ENCODE measurements around the gene CTRB2.
"Not testable (repeated sequence)": the region's sequence is repeated elsewhere in the genome, so short reads cannot be mapped to it uniquely, and the experiment has no call there.

The CTRB2 gene

DNA sequence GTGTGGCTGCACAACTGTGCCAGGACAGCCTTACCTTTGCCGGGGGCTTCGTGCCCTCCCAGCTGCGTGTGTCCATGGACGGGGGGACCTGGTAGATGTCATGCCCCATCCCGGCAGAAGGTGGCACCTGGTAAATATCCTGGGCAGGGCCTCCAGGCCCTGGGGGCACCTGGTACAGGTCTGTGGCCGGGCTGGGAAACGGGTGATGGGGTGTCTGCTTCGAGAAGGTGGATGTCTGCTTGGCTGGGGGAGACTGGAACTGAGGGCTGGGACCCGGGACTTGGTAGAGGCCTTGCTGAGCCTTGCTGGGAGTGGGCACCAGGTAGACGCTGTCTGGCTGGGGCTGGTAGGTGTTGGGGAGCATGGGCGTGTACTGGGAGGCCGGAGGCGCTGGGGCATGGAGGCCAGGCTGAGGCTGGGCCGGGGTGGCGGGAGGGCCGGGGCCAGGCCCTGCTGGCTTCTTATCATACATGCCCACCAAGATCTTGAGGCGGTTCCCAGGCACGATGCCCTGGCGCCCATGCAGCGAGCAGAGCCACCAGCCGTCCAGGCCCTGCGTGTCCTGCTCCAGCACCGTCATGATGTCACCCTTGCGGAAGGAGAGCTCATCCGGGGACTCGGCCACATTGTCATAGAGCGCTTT lies 35.6 kb upstream of the CTRB2 start:
- DNase-seq (ENCODE audit: low read depth in 4 of 4, low spot score in 1 of 4): not testable (repeated sequence)

DNA sequence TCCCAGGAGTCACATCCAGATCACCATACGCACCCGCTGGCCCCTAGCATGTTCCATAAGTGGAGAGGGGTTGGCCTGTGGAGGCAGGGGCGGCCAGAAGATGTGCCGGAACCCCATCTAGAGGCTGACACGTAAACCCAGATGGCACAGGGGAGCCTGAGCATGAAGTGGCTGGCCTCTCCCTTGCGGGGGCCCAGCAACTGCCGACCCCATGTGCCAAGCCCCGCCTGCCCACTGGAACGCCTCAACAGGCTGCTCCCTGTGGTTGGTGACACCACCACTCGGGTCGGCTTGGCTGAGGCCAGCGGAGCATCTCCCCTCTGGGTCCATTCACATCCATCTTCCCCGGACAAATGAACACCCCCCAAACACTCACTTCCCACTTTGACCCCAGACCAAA lies 35.0 kb upstream of the CTRB2 start:
- no peak for DNase-seq (ENCODE audit: low read depth in 4 of 4, low spot score in 1 of 4)

DNA sequence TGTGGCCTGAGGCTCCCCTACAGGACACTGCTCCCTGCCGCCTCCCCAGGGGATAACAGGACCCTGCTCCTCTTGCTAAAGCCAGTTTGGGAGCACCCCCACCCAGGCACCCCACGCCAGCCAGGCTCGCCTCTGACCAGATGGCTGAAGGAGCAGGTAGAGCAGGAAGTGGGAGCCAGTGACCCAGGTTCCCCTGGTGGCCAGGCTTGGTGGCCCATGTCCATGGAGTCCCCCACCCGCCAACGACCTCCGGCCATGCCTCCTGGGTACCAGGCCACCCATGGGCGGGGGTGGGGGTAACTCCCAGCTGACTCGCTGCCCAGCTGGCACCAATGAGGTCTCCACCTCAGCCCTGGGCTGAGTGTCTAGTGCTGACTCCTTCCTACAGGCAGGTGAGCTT lies 34.5 kb upstream of the CTRB2 start:
- DNase-seq (ENCODE audit: low read depth in 4 of 4, low spot score in 1 of 4): no peak

DNA sequence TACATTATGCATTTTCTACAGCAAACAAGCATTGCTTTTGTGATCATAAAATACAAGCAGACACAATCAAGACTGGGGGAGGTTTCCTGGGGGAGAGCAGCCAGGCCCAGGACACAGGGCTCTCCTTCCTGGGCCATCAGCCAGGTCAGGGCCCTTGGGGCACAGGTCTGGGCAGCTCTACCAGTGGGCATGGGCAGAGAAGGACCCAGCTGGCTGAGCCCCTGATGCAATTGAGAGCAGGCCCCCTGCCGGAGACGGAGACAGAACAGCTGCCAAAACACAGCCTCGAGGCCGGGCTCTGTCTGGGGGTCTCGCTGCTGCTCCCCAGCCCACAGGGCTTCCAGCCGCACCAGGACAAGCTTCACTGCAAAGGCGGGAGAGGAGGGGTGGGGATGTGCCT lies 33.7 kb upstream of the CTRB2 start:
- not testable (repeated sequence) for DNase-seq (ENCODE audit: low read depth in 4 of 4, low spot score in 1 of 4)

DNA sequence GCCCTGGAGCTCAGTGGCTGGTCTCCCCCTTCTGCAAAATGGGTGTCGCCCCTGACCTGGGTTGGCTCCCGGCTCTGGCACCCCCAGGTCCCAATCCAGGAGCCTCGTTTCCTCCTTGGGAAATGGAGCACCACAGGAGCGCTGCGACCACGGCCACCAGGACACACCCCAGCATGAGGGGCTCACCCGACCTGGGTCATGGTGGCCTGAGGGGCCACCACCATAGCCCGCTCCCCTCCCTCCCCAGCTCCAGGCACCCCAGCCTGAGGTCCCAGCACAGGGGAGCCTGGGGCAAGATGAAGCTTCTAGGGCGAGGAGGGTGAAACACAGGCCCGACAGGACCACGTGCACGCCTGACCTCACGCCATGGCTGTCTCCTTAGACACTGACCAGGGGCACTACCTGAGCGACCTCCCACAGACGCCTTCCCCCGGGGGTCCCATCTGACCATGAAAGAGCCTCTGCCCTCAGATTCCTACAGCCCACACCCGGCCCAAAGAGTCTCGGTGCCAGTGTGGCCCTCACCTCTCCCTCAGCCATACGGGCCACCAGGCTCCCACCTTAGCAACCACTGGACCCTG lies 32.7 kb upstream of the CTRB2 start:
- DNase-seq (ENCODE audit: low read depth in 4 of 4, low spot score in 1 of 4): no peak

DNA sequence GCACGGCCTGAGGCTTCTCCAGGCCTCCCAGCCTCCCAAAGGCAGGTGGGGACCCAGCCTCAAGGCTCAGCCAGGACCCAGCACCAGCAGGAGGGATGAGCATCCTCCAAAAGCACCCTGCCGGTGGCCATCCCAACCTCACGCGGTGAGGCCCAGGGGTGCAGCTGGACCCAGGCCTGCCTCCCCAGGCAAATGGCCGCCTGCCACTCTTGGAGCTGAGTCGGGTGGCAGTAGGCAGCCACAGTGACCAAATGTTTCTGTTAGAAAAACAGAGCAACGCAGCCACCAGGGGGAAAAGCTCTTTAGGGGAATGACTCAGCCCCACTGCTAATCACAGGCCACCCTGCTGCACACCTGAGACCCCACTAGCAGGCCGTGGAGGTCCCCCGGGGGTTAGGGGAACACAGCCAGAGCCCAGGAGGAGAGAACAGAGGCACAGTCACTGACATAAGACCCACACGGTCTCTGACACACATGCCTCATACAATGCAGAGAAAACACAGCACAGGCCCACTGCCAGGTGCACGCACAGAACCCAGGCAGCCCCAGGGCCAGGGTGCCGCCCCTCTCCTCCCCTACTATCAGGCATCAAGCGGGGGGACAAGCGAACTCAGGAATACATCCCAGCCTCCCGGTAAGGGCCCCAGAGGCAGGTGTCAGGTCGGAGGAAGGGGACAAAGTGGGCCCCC lies 32.0 kb upstream of the CTRB2 start:
- no peak for DNase-seq (ENCODE audit: low read depth in 4 of 4, low spot score in 1 of 4)

DNA sequence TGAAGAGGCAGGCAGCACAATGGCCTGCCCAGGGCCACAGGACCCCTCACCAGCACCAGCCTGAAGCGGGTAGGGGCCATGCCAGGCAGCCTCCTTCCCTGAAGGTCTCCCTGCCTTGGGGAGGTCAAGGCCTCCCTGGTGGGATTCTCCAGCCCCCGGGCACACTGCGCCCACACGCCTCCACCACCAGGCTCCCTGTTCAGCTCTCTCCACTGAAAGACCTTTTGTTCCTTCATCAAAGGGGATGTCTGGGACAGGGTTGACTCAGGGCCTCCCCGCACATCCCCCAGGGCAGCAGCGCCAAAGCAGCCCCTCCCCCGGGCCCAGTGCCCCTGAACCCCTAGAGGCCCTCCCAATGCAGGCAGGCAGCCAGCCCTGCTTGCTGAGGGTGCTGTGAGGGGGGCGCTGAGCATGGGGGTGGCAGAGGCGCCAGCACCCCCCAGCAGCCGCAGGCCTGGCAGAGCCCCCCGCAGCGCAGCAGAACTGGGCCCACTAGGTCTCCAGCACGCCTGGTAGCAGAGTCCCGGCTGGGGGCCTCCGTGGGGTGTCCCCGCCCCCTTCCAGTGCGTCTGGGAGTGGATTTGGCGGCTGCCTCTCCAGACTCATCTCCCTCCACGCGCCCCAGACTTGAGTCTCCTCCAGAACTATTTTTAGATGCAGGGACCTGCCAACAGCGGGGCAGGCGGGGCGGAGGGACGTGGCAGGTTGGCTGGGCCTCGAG lies 31.3 kb upstream of the CTRB2 start:
- no peak for DNase-seq (ENCODE audit: low read depth in 4 of 4, low spot score in 1 of 4)

DNA sequence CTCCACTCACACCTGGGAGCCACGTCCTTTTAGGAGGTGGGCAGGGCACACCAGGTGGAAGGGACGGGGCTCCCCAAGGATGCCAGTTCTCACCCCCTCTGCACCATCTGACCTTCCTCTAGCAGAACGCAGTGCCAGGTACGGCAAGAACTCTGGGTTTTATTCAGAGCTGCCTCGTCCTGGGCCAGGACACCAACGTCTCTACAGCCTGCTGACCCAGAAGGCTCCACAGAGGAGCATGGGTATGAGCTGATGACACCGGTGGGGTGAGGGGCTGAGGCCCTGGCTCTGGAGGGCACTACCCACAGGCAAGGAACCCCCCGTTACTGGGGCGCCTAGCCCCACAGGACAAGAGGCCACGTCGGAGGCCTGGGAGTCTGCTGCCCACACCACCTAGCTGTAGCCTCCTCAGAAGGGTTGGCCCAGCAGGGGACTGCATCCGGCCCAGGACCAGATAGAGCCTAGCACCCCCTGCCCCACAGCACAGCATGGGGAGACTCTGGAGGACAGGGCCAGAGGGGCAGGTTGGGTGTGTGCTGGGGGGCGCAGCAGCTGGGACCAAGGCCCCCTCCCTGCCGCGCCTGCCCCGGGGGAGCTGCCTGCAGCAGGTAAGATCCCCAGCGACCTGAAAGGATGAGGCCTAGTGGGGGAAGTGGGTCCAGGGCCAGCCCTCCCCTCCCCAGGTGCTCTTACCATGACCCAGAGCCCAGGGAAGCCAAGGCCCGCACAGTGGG lies 30.6 kb upstream of the CTRB2 start:
- no peak for DNase-seq (ENCODE audit: low read depth in 4 of 4, low spot score in 1 of 4)

DNA sequence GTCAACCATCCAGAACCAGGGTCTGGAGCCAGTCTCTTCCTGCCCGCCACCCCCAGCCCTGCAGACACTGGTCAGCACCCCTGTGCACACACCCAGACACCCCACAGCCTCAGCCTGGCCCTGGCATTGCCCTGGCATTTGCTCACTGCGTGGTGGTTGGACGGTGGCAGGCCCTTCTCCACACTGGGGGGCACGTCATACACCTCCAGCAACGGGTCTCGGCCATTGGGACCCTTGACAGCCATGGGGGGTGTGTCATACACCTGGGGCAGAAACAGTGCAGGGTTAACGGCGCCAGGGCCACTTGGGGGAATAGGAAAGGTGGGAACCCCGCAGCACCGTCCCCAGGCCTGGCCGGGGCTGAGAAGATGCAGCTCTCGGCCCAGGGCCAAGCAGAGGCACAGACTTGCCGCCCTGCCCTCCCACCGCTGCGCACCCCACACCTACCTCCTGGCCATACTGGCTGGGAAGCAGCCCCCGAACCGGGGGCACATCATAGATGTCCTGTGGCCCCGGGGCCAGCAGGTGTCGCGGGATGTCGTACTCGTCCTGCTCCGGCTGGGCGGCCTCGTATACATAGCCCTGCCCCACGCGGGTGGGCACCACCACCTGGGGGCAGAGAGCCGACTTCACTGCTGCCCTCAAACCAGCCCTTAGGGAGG lies 29.9 kb upstream of the CTRB2 start:
- no peak for DNase-seq (ENCODE audit: low read depth in 4 of 4, low spot score in 1 of 4)

DNA sequence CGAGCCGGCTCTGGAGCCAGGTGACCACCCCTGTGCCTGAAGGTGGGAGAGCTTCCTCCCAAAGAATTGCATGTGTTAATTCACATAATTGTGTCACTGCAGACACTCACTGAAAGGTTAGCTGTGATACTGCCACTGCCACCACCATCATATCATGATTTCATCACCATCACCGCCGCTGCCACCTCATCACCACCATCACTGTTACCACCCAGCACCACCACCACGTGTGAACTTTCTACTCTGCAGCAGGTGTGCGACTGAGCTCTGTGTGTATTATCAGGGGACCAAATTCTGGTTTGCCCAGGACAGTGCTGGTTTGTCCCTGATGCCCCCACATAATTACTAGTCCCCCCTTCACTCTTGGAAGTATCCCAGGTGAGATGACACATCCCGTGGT lies 29.3 kb upstream of the CTRB2 start:
- peak in 1 of 4 experiments; percentile 20 for DNase-seq (ENCODE audit: low read depth in 4 of 4, low spot score in 1 of 4)

DNA sequence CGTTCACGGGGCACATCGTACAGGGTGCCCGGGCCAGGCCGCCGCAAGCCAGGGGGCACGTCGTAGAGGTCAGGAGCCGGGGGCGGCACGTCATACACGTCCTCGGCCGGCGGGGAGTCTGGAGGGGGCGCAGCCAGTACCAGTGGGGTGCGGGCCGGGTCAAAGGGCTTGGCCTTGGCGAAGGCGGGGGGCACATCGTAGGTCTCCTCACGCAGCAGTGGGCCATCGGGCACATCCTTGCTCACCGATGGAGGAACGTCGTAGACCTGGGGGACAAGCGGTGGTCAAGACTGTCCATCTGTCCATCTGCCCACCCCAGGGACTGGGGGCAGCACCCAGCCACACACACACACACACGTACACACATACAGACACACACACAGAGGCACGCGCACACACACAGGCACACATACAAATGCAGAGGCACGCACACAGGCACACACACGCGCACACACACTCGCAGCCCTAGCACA lies 28.8 kb upstream of the CTRB2 start:
- no peak for DNase-seq (ENCODE audit: low read depth in 4 of 4, low spot score in 1 of 4)

DNA sequence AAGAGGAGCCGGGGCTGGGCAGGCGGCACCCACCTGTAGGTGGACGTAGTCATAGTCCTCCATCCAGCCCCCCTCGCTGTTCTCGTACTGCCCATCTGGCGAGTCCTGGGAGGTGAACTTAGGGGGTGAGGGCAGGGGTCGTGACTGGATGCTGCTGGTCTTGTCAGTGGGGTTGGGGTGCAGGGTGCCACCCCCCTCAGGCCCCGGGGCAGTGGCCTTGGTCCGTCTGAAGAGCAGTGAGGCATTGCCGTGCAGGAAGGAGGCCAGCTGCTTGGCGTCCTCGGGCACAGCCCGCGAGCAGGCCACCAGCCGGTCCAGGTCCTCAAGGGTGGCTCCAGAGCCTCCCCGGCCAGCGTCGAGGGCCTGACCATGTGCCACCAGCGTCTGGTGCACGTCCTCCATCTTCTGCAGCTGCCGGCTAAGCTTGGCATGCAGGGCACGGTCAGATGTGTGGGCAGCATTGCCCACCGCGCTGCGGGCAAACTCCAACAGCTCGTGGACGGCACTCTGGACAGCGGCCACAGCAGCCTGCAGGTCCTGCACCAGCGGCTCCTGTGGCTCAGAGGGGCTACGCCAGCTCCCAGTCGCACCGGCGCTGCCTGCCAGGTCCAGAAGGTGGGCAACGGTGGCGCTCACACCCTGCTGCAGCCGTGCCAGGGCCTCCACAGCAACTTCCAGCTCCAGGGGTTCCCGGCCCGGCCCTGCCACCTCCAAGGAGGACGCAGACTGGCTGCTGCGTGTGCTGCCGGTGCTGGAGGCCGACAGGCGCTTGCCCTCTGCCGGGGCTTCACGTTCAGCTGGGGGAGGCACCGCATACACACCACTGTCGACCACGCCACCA lies 28.1 kb upstream of the CTRB2 start:
- DNase-seq (ENCODE audit: low read depth in 4 of 4, low spot score in 1 of 4): no peak

DNA sequence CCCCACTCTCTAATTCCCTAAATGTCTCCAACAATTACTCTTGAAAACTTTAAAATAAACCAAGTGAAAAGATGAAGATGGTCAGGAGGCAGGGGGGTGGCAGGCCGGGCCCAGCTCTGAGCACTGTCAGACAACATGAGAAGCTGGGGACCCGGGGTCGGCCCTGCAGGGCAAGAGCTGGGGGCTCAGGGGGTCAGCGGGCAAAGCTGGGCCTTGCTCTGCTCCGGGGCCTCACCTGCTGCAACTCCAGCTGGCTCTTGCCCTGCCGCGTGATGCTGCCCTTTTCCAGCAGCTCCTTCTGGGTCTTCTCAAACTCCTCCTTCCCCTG lies 26.6 kb upstream of the CTRB2 start:
- no peak for DNase-seq (ENCODE audit: low read depth in 4 of 4, low spot score in 1 of 4)

DNA sequence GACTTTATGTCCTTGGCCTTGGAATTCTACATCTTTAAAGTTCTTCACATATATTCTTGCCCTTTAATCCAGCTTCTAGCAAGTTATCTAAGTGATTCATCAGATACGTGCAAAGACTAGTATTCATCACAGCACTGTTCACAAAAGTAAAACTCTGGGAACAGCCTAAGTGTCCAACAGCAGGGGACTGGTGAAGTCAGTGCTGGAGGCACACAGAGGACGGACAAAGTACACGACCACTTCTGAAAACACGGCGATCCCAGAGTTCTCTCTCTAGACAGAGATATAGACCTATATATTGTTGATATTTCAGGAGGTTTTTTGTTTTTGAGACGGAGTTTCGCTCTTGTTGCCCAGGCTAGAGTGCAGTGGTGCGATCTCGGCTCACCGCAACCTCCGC lies 24.6 kb upstream of the CTRB2 start:
- DNase-seq (ENCODE audit: low read depth in 4 of 4, low spot score in 1 of 4): no peak

DNA sequence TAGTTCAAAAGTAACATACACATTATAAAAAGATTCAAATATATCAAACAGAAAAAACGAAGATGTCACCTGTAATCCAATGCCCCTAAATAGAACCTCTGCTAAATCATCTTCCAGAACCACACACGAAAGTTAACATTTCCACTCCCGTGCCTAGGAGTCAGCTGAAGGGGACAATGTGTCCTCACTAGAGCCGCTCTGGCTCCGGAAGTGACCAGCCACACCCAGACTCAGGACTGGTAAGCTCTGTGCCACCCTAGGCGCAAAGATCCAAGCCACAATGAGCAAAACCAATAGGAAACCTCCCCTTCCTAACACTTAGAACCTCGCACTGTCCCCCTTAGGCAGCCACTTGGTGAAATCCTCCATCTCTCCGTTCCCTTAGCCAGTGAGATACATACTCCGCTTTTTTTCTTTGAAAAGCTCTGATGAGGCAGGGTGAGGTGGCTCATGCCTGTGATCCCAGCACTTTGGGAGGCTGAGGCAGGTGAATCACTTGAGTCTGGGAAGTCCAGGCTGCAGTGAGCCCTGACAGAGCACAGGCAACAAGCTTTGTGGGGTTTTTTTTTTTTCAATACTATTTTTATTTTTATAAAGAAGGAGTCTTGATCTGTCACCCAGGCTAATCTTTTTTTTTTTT lies 23.6 kb upstream of the CTRB2 start:
- no peak for DNase-seq (ENCODE audit: low read depth in 4 of 4, low spot score in 1 of 4)

DNA sequence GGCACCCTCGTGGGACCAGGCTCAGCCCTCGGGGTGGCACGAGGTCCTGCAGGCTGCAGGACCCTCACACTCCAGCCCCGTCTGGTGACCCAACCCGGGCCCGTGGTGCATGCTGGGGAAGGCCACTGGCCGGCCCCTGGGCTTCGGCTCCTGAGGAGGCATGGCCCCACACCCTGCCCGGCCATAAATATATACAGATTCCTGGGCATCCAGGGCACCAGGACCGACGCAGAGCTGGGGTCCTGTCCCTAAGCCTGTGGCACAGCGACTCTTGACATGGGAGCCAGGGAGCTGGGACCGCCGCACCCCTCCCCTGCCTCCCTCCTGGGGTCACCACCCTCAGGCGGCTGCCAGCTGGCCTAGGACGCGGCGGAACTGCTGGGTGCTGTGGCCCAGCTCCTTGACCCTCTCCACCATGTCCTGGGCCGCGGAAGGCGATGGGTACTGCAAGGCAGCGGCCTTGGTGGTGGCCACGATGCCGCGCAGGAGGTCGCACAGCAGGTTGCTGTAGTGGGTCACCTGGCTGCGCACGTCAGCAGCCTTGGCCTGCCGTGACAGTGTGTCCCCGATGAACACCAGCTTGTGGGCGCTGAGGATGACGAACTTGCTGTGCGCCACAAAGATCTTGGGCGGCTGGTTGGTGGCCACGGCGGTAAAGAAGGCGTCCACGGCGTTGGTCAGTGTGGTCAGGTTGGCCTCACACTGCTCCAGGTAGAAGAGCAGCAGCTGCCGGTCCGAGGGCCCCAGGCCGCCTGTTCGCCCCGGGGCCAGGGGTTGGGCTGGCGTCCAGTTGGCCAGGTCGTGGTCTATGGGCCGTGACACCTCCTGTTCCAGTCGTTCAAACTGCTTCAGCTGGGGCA lies 22.4 kb upstream of the CTRB2 start:
- DNase-seq (ENCODE audit: low read depth in 4 of 4, low spot score in 1 of 4): no peak

DNA sequence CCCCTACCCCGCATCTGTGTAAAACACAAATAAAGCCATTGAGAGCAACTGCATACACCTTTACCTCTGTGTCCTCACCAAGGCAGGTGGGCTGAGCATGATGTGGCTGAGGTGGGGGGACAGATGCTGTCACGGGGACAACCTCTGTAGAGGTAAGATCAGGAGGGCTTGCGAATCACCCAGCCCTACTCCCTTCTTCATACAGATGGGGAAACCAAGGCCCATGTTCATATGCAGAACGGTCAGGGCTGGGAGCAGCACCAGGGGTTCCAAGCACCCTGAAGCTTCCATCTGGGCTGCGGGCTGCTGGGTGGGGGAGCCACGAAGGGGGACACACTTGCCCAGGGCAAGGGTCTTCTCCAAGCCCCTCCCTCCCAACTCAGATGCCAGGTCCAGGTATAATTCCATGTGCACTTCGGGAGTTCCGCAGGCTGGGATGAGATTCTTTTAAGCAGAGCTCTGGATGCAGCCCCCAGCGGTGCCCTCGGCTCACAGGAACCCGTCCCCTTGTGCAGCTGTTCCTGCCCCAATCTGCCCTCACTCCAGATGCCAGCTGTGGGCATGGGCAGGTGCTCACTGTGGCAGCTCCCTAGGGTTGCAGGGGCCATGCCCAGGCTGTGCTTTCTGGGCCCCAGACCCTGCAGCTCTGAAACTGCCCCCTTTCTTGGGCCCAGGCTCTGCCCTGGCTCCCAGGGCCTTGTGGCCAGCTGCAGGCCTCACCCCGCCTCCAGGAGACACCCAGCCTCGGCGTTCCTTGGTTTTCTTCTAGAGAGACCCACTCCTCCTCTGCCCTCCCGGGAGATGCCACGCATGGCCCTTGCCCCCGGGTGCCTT lies 21.4 kb upstream of the CTRB2 start:
- no peak for DNase-seq (ENCODE audit: low read depth in 4 of 4, low spot score in 1 of 4)
